Measurements from ENCODE around the gene HDGFL2. TPM values are rescaled to one million over a fixed set of nuclear protein-coding genes. Genes with fewer than 3 reads are reported as not detected.
A peak's percentile ranks its signal among the peaks of the same experiment; 100 is the strongest.
"Not testable (repeated sequence)": the region's sequence is repeated elsewhere in the genome, so short reads cannot be mapped to it uniquely, and the experiment has no call there.

The HDGFL2 gene
- total and polyA plus RNA-seq, 4 donors, result 15.4 to 47.9 (median 29.8) TPM

- 75 to 82% methylated on average over 3 of the region's 3 CpGs for WGBS, 2 donors
- intact Hi-C loops (cut with DNase I), result no loop called here
- no peak for DNase-seq
- no peak for ATAC-seq (ENCODE audit: low FRiP score)
- H3K4me3 ChIP-seq (ENCODE audit: low read length in 2 of 2), result no peak overlapping the region
- no peaks in the 10 kb centered on the region for H3K36me3 ChIP-seq (ENCODE audit: control insufficient read depth in 1 of 2, insufficient read depth in 2 of 2, low read length in 1 of 2)
- no peak overlapping the region for H3K27ac ChIP-seq (ENCODE audit: low read depth in 1 of 2, low read length in 2 of 2)
- no peaks in the 10 kb centered on the region for H3K4me1 ChIP-seq (ENCODE audit: control insufficient read depth in 1 of 2, insufficient read depth in 2 of 2, low read length in 2 of 2)
- H3K9me3 ChIP-seq (ENCODE audit: control insufficient read depth, low read length), result peaks cover 2% of the 10 kb centered on the region
- no peaks in the 10 kb centered on the region for H3K27me3 ChIP-seq (ENCODE audit: control insufficient read depth in 1 of 2, insufficient read depth in 2 of 2, low read length in 1 of 2)
Measured at GRCh38 chr19:4539169-4539692, 67.1 kb downstream of the HDGFL2 start.

GRCh38 chr19:4539693-4540581 is 67.8 kb downstream of the HDGFL2 start, which contains the start of gene LRG1:
Gene LRG1, minus strand, starts transcription at chr19:4540036. Its CDS starts 23 bp downstream, at chr19:4540013.
- no peak within 1 kb of the TSS for H3K27ac ChIP-seq (ENCODE audit: low read depth in 1 of 2, low read length in 2 of 2)
- no peaks in the 10 kb centered on the region for H3K27me3 ChIP-seq (ENCODE audit: control insufficient read depth in 1 of 2, insufficient read depth in 2 of 2, low read length in 1 of 2)
- intact Hi-C loops (cut with DNase I), result no loop called here
- H3K9me3 ChIP-seq (ENCODE audit: control insufficient read depth, low read length), result peaks cover 2% of the 10 kb centered on the region
- no peak within 1 kb of the TSS for H3K4me3 ChIP-seq (ENCODE audit: low read length in 2 of 2)
- ATAC-seq (ENCODE audit: low FRiP score) (peak; percentile 79), DNase-seq (peak in 1 of 2 donors; percentile 75)
- WGBS, 2 donors, result 57 to 61% methylated on average over 14 of the region's 14 CpGs
- H3K36me3 ChIP-seq (ENCODE audit: control insufficient read depth in 1 of 2, insufficient read depth in 2 of 2, low read length in 1 of 2), result no peaks in the 10 kb centered on the region
- no peaks in the 10 kb centered on the region for H3K4me1 ChIP-seq (ENCODE audit: control insufficient read depth in 1 of 2, insufficient read depth in 2 of 2, low read length in 2 of 2)

- ATAC-seq (ENCODE audit: low FRiP score) (no peak), DNase-seq (no peak)
- WGBS, 2 donors, result 73 to 74% methylated on average over 12 of the region's 12 CpGs
- Histone ChIP-seq H3K27ac (ENCODE audit: low read depth in 1 of 2, low read length in 2 of 2) (no peak overlapping the region), H3K4me3 (ENCODE audit: low read length in 2 of 2) (no peak overlapping the region), H3K36me3 (ENCODE audit: control insufficient read depth in 1 of 2, insufficient read depth in 2 of 2, low read length in 1 of 2) (no peaks in the 10 kb centered on the region), H3K9me3 (ENCODE audit: control insufficient read depth, low read length) (peaks cover 2% of the 10 kb centered on the region), H3K4me1 (ENCODE audit: control insufficient read depth in 1 of 2, insufficient read depth in 2 of 2, low read length in 2 of 2) (no peaks in the 10 kb centered on the region), H3K27me3 (ENCODE audit: control insufficient read depth in 1 of 2, insufficient read depth in 2 of 2, low read length in 1 of 2) (no peaks in the 10 kb centered on the region)
- intact Hi-C loops (cut with DNase I), result no loop called here
Measured at GRCh38 chr19:4541114-4541805, 69.2 kb downstream of the HDGFL2 start.

- DNase-seq; H3K27me3 ChIP-seq (ENCODE audit: control insufficient read depth in 1 of 2, insufficient read depth in 2 of 2, low read length in 1 of 2); H3K4me3 ChIP-seq (ENCODE audit: low read length in 2 of 2); intact Hi-C loops (cut with DNase I); H3K36me3 ChIP-seq (ENCODE audit: control insufficient read depth in 1 of 2, insufficient read depth in 2 of 2, low read length in 1 of 2); H3K27ac ChIP-seq (ENCODE audit: low read depth in 1 of 2, low read length in 2 of 2); H3K4me1 ChIP-seq (ENCODE audit: control insufficient read depth in 1 of 2, insufficient read depth in 2 of 2, low read length in 2 of 2); H3K9me3 ChIP-seq (ENCODE audit: control insufficient read depth, low read length); ATAC-seq (ENCODE audit: low FRiP score): not testable (repeated sequence)
- WGBS, 2 donors, result 90 to 92% methylated on average over 12 of the region's 12 CpGs
Measured at GRCh38 chr19:4541806-4542145, 69.7 kb downstream of the HDGFL2 start.

- H3K4me3 ChIP-seq (ENCODE audit: low read length in 2 of 2), result no peak overlapping the region
- WGBS, 2 donors, result 86 to 90% methylated on average over 65 to 77 of the region's 77 CpGs
- intact Hi-C loops (cut with DNase I), result no loop called here
- H3K9me3 ChIP-seq (ENCODE audit: control insufficient read depth, low read length), result peaks cover 2% of the 10 kb centered on the region
- H3K27me3 ChIP-seq (ENCODE audit: control insufficient read depth in 1 of 2, insufficient read depth in 2 of 2, low read length in 1 of 2), result no peaks in the 10 kb centered on the region
- H3K36me3 ChIP-seq (ENCODE audit: control insufficient read depth in 1 of 2, insufficient read depth in 2 of 2, low read length in 1 of 2), result no peaks in the 10 kb centered on the region
- no peak for ATAC-seq (ENCODE audit: low FRiP score)
- no peaks in the 10 kb centered on the region for H3K4me1 ChIP-seq (ENCODE audit: control insufficient read depth in 1 of 2, insufficient read depth in 2 of 2, low read length in 2 of 2)
- no peak for DNase-seq
- H3K27ac ChIP-seq (ENCODE audit: low read depth in 1 of 2, low read length in 2 of 2), result no peak overlapping the region
Measured at GRCh38 chr19:4542896-4543841, 71.1 kb downstream of the HDGFL2 start.

- no peak for ATAC-seq (ENCODE audit: low FRiP score)
- Histone ChIP-seq H3K4me3 (ENCODE audit: low read length in 2 of 2) (no peak overlapping the region), H3K9me3 (ENCODE audit: control insufficient read depth, low read length) (peaks cover 2% of the 10 kb centered on the region), H3K27ac (ENCODE audit: low read depth in 1 of 2, low read length in 2 of 2) (no peak overlapping the region), H3K27me3 (ENCODE audit: control insufficient read depth in 1 of 2, insufficient read depth in 2 of 2, low read length in 1 of 2) (no peaks in the 10 kb centered on the region), H3K36me3 (ENCODE audit: control insufficient read depth in 1 of 2, insufficient read depth in 2 of 2, low read length in 1 of 2) (no peaks in the 10 kb centered on the region), H3K4me1 (ENCODE audit: control insufficient read depth in 1 of 2, insufficient read depth in 2 of 2, low read length in 2 of 2) (no peaks in the 10 kb centered on the region)
- 93 to 94% methylated on average over 26 to 87 of the region's 87 CpGs for WGBS, 2 donors
- no peak for DNase-seq
- intact Hi-C loops (cut with DNase I), result no loop called here
Measured at GRCh38 chr19:4543842-4544647, 71.9 kb downstream of the HDGFL2 start.

- H3K9me3 ChIP-seq (ENCODE audit: control insufficient read depth, low read length), result no peaks in the 10 kb centered on the region
- H3K4me1 ChIP-seq (ENCODE audit: control insufficient read depth in 1 of 2, insufficient read depth in 2 of 2, low read length in 2 of 2), result no peaks in the 10 kb centered on the region
- DNase-seq (no peak), ATAC-seq (ENCODE audit: low FRiP score) (no peak)
- H3K27me3 ChIP-seq (ENCODE audit: control insufficient read depth in 1 of 2, insufficient read depth in 2 of 2, low read length in 1 of 2), result no peaks in the 10 kb centered on the region
- H3K36me3 ChIP-seq (ENCODE audit: control insufficient read depth in 1 of 2, insufficient read depth in 2 of 2, low read length in 1 of 2), result no peaks in the 10 kb centered on the region
- no peak overlapping the region for H3K27ac ChIP-seq (ENCODE audit: low read depth in 1 of 2, low read length in 2 of 2)
- WGBS, 2 donors, result 61 to 62% methylated on average over 32 of the region's 32 CpGs
- intact Hi-C loops (cut with DNase I), result no loop called here
- no peak overlapping the region for H3K4me3 ChIP-seq (ENCODE audit: low read length in 2 of 2)
Measured at GRCh38 chr19:4547303-4548237, 75.5 kb downstream of the HDGFL2 start.

Data from aorta (tissue), 5 donors.